Chondrocyte (in vitro differentiated cells): ENCODE data around the gene TBXAS1. TPM values are rescaled to one million over a fixed set of nuclear protein-coding genes. Genes with fewer than 3 reads are reported as not detected.
"Not testable (repeated sequence)": the region's sequence is repeated elsewhere in the genome, so short reads cannot be mapped to it uniquely, and the experiment has no call there.

Experiments
- DNase-seq: peaks from one replicate; pipeline ENCODE4 v3.0.0; 2021; ENCODE audit warnings: mixed read lengths, low spot score
- H3K27ac Mint-ChIP-seq: one replicate; pipeline ENCODE4 v1.8.0; 2021; ENCODE audit warnings: mild to moderate bottlenecking, moderate library complexity, mixed read lengths; ENCODE audit not compliant: unreplicated experiment
- H3K27me3 Mint-ChIP-seq: 2 replicates; pipeline ENCODE4 v1.8.0; 2021; ENCODE audit warnings: low read depth, mixed read lengths
- H3K36me3 Mint-ChIP-seq: 2 replicates; pipeline ENCODE4 v1.8.0; 2021; ENCODE audit warnings: low read depth, mixed read lengths
- H3K4me1 Mint-ChIP-seq: 2 replicates; pipeline ENCODE4 v1.8.0; 2021; ENCODE audit warnings: low read depth, mild to moderate bottlenecking, mixed read lengths
- H3K4me3 Mint-ChIP-seq: one replicate; pipeline ENCODE4 v1.8.0; 2021; ENCODE audit warnings: mild to moderate bottlenecking, moderate library complexity, mixed read lengths; ENCODE audit not compliant: unreplicated experiment
- H3K9me3 Mint-ChIP-seq: 2 replicates; pipeline ENCODE4 v1.8.0; 2021; ENCODE audit warnings: low read depth, mixed read lengths
- CTCF ChIP-seq: fragments of 200-600 bp; sonication (generic); IDR thresholded peaks from 2 replicates; pipeline ENCODE4 v1.5.0; 2021; ENCODE audit warnings: antibody characterized with exemption, mild to moderate bottlenecking, moderate library complexity
- total RNA-seq: library from RNA; stranded (reverse); gene quantifications from 3 replicates; pipeline ENCODE4 v1.2.1, GENCODE V29; 2021

Gene TBXAS1
- total RNA-seq, 1 donor from 2014 or later, result 2.4 TPM

GRCh38 chr7:139917851-139918250 lies 88.8 kb downstream of the TBXAS1 start:
- peaks cover 46% of the 10 kb centered on the region for H3K4me1 Mint-ChIP-seq
- no peak overlapping the region for H3K4me3 Mint-ChIP-seq
- DNase-seq, result no peak
- no peak for TF ChIP-seq CTCF
- H3K9me3 Mint-ChIP-seq, result no peaks in the 10 kb centered on the region
- H3K27me3 Mint-ChIP-seq, result no peaks in the 10 kb centered on the region
- H3K27ac Mint-ChIP-seq, result no peak overlapping the region
- H3K36me3 Mint-ChIP-seq, result no peaks in the 10 kb centered on the region

DNA sequence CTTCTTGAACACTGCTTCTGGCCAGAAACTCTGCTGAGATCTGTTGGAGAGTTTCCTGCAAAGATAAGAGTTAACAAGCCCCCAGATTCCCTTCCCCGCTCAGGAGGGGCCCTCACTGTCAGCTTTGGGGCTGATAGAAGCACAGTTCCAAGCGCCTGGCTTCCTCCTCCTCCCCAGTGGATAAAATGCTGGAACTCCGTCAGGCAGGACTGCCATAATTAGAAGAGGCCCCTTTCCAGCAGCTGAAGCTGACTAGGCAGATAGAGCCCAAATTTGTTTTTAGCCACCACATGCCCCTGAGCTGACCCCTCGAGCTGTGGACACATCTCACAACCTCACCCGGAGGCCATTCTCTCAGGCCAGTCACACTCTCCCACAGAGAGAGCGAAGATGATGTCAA lies 89.4 kb downstream of the TBXAS1 start:
- no peak overlapping the region for H3K27ac Mint-ChIP-seq
- peaks cover 46% of the 10 kb centered on the region for H3K4me1 Mint-ChIP-seq
- no peak overlapping the region for H3K4me3 Mint-ChIP-seq
- H3K9me3 Mint-ChIP-seq, result no peaks in the 10 kb centered on the region
- no peaks in the 10 kb centered on the region for H3K27me3 Mint-ChIP-seq
- TF ChIP-seq CTCF, result peak; percentile 13
- no peak for DNase-seq
- H3K36me3 Mint-ChIP-seq, result no peaks in the 10 kb centered on the region

DNA sequence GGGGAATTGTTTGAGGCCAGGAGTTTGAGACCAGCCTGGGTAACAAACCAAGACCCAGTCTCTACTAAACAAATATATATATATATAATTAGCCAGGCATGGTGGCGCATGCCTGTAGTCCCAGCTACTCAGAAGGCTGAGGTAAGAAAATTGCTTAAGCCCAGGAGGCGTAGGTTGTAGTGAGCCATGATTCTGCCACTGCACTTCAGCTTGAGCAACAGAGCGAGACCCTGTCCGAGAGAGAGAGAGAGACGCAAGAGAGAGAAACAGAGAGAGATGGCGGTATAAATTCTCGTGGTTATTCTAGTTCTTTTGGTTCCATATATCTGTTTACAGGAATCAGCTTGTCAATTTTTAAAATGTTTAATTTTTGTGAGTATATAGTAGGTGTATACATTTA lies 94.0 kb downstream of the TBXAS1 start:
- Mint-ChIP-seq H3K9me3 (peaks cover 12% of the 10 kb centered on the region), H3K27me3 (no peaks in the 10 kb centered on the region), H3K27ac (no peak overlapping the region), H3K36me3 (peaks cover 3% of the 10 kb centered on the region), H3K4me3 (no peak overlapping the region), H3K4me1 (peaks cover 6% of the 10 kb centered on the region)
- DNase-seq, result no peak
- TF ChIP-seq CTCF, result no peak

- Mint-ChIP-seq H3K27me3 (no peaks in the 10 kb centered on the region), H3K27ac (no peak overlapping the region), H3K4me1 (no peaks in the 10 kb centered on the region), H3K4me3 (no peak overlapping the region), H3K9me3 (peaks cover 12% of the 10 kb centered on the region), H3K36me3 (peaks cover 3% of the 10 kb centered on the region)
- TF ChIP-seq CTCF, result no peak
- DNase-seq, result no peak
Measured at GRCh38 chr7:139924461-139924860, 95.4 kb downstream of the TBXAS1 start.

DNA sequence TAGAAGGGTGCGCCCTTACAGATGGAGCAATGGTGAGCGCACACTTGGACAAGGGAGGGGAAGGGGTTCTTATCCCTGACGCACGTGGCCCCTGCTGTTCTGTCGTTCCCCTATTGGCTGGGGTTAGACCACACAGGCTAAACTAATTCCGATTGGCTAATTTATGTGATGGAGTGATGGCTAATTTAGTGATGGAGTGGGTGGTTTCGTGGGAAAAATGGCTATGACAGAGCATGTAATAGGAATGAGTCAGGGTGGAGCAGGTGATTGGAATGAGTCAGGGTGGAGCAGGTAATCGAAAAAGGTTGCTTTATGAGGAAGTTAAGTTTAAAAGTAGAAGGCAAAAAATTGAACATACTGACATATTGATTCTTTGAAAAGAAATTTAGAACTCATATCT lies 100.2 kb downstream of the TBXAS1 start:
- H3K27ac Mint-ChIP-seq, H3K4me3 Mint-ChIP-seq, H3K4me1 Mint-ChIP-seq, H3K27me3 Mint-ChIP-seq, DNase-seq, H3K36me3 Mint-ChIP-seq: not testable (repeated sequence)
- H3K9me3 Mint-ChIP-seq, result peaks cover 12% of the 10 kb centered on the region

- Mint-ChIP-seq H3K27ac (no peak overlapping the region), H3K9me3 (peaks cover under 1% of the 10 kb centered on the region), H3K36me3 (no peaks in the 10 kb centered on the region), H3K4me3 (no peak overlapping the region), H3K4me1 (no peaks in the 10 kb centered on the region), H3K27me3 (no peaks in the 10 kb centered on the region)
- DNase-seq, result no peak
- TF ChIP-seq CTCF, result no peak
Measured at GRCh38 chr7:139930286-139930965, 101.4 kb downstream of the TBXAS1 start.
